Cardiac septum (tissue), 1 donor: Measurements from ENCODE around the gene ZMAT5. TPM values are rescaled to one million over a fixed set of nuclear protein-coding genes. Genes with fewer than 3 reads are reported as not detected.

ENCODE experiments used
- total RNA-seq: library from RNA; stranded (reverse); fragmentation: NEBNext Ultra II Directional; extraction: Animal tissue kit (Norgen Biotek cat#: 25700); gene quantifications from one replicate; pipeline ENCODE4 v1.2.1, GENCODE V29; 2021
- donor health status: DM: no; HTN: no; CAD: no.

Gene ZMAT5
- total RNA-seq, 1 donor from 2014 or later, result 17.1 TPM

Other genes starting within 250 kb of the ZMAT5 start
- 37.0 TPM for gene THOC5, start 213.2 kb downstream of the ZMAT5 start, total RNA-seq
- 14.8 TPM for gene NIPSNAP1, start 185.9 kb downstream of the ZMAT5 start, total RNA-seq
- 43.4 TPM for gene NF2, start 163.4 kb downstream of the ZMAT5 start, total RNA-seq
- gene CABP7, start 47.0 kb downstream of the ZMAT5 start, total RNA-seq, result not detected
- 271 TPM for gene UQCR10, start 362 bp upstream of the ZMAT5 start, total RNA-seq
- 31.9 TPM for gene ASCC2, start 71.3 kb upstream of the ZMAT5 start, total RNA-seq
- 45.9 TPM for gene MTMR3, start 116.2 kb upstream of the ZMAT5 start, total RNA-seq